HepG2 (cell line): ENCODE data around the gene RAPSN. TPM values are rescaled to one million over a fixed set of nuclear protein-coding genes. Genes with fewer than 3 reads are reported as not detected.
A peak's percentile ranks its signal among the peaks of the same experiment; 100 is the strongest.

Experiments
- ATAC-seq: fragments of 200-7000 bp; cut with Tn5 transposase; 3 replicates; pipeline ENCODE4 v1.9.1; 2020; ENCODE audit warnings: mild to moderate bottlenecking, moderate library complexity
- BruUV-seq: library from RNA; stranded (reverse); fragments of 400-500 nt; replicated peaks from 2 replicates; lab custom pipeline; 2021; lab: Mats Ljungman, UMichigan
- CTCF ChIA-PET: fragments of 300-600 bp; formaldehyde crosslinking; extraction: SDS; loops from one replicate; lab custom pipeline; 2021; ENCODE audit warnings: low total read pairs, inconsistent platforms, low intra/inter-chr PET ratio; lab: Yijun Ruan, JAX
- POLR2A ChIA-PET: fragments of 350-600 bp; sonication (Branson Sonifier 250); formaldehyde crosslinking; loops from one replicate; lab custom pipeline; 2020; ENCODE audit warnings: antibody characterized with exemption, inconsistent platforms; lab: Yijun Ruan, JAX
- DNase-seq: peaks from one replicate; pipeline ENCODE4 v3.0.0-alpha.2; 2015; ENCODE audit warnings: low spot score
- FAIRE-seq: peaks from 3 replicates; lab custom pipeline; 2011; peaks lifted over from hg19 to GRCh38; lab: Jason Lieb, UNC
- H2AFZ ChIP-seq: one replicate; pipeline ENCODE4 v1.6.1; 2011; ENCODE audit warnings: low read length, inconsistent platforms
- H3K27ac ChIP-seq: fragments of 300-600 bp; 3 replicates; pipeline ENCODE4 v1.8.0; 2011; ENCODE audit warnings: mixed run types, mild to moderate bottlenecking, mixed read lengths, low read length, inconsistent platforms; ENCODE audit not compliant: insufficient read depth; ENCODE audit errors: extremely low read length
- H3K27me3 ChIP-seq, 2 experiments: fragments of 200-600 bp in 1 of 2; 2 replicates in 1 of 2; 3 replicates in 1 of 2; pipeline versions ENCODE4 v1.6.0 to v1.8.0; 2011; ENCODE audit warnings: low read length in 2 of 2, mild to moderate bottlenecking in 2 of 2, moderate library complexity in 2 of 2, inconsistent platforms in 1 of 2; ENCODE audit not compliant: insufficient read depth in 2 of 2, control insufficient read depth in 1 of 2
- H3K36me3 ChIP-seq, 2 experiments: fragments of 200-600 bp in 1 of 2; replicated peaks in 1 of 2; 2 replicates in 1 of 2; 3 replicates in 1 of 2; pipeline versions ENCODE4 v1.5.1 to v1.8.0; 2011; ENCODE audit warnings: low read length in 2 of 2, inconsistent platforms in 1 of 2; ENCODE audit not compliant: insufficient read depth in 2 of 2, control insufficient read depth in 1 of 2
- H3K4me1 ChIP-seq: 2 replicates; pipeline ENCODE4 v1.5.1; 2012; ENCODE audit warnings: low read length, inconsistent platforms; ENCODE audit not compliant: insufficient read depth
- H3K4me2 ChIP-seq: 2 replicates; pipeline ENCODE4 v1.6.0; 2011; ENCODE audit warnings: low read depth, low read length, inconsistent platforms
- H3K4me3 ChIP-seq, 3 experiments: fragments of 200-600 bp in 1 of 3; sonication (generic), shearing (Covaris generic) in 1 of 3; replicated peaks in 1 of 3; 2 replicates each; pipeline ENCODE4 v1.5.1; 2011 to 2016; ENCODE audit warnings: low read length in 3 of 3, inconsistent platforms in 2 of 3, low read depth in 2 of 3, mild to moderate bottlenecking in 2 of 3, control low read depth in 1 of 3, mixed read lengths in 1 of 3; ENCODE audit not compliant: insufficient read depth in 1 of 3
- H3K79me2 ChIP-seq: one replicate; pipeline ENCODE4 v1.6.1; 2011; ENCODE audit warnings: low read length, inconsistent platforms; ENCODE audit not compliant: insufficient read depth
- H3K9ac ChIP-seq: 2 replicates; pipeline ENCODE4 v1.6.0; 2011; ENCODE audit warnings: mild to moderate bottlenecking, low read depth, low read length, inconsistent platforms; ENCODE audit not compliant: insufficient read depth
- H3K9me3 ChIP-seq: 2 replicates; pipeline ENCODE4 v1.5.1; 2012; ENCODE audit warnings: mild to moderate bottlenecking, low read length
- H4K20me1 ChIP-seq: 2 replicates; pipeline ENCODE4 v1.6.0; 2011; ENCODE audit warnings: inconsistent platforms, mild to moderate bottlenecking, low read length, moderate library complexity; ENCODE audit not compliant: insufficient read depth
- ARID2 ChIP-seq: sonication (generic); formaldehyde crosslinking; IDR thresholded peaks from 2 replicates; pipeline ENCODE4 v1.8.1; 2022; ENCODE audit warnings: mild to moderate bottlenecking, missing genetic modification reagents, borderline replicate concordance
- CAMTA2 ChIP-seq: sonication (generic); formaldehyde crosslinking; IDR thresholded peaks from 2 replicates; pipeline ENCODE4 v1.4.0; 2020; ENCODE audit warnings: mild to moderate bottlenecking, missing genetic modification reagents, borderline replicate concordance
- HNF4A ChIP-seq: sonication (generic); formaldehyde crosslinking; IDR thresholded peaks from 2 replicates; pipeline ENCODE4 v1.4.0; 2020; ENCODE audit warnings: missing genetic modification reagents
- MEIS1 ChIP-seq: sonication (generic); formaldehyde crosslinking; IDR thresholded peaks from 2 replicates; pipeline ENCODE4 v1.9.0; 2021; ENCODE audit warnings: mild to moderate bottlenecking, missing genetic modification reagents, moderate library complexity, borderline replicate concordance
- PAF1 ChIP-seq: IDR thresholded peaks from 2 replicates; pipeline ENCODE4 v1.6.1; 2016; ENCODE audit warnings: missing genetic modification reagents, missing compliant biosample characterization
- REL ChIP-seq: sonication (generic); formaldehyde crosslinking; conservative IDR thresholded peaks from 2 replicates; pipeline ENCODE4 v1.8.0; 2022; ENCODE audit warnings: mild to moderate bottlenecking, missing genetic modification reagents, moderate library complexity
- ZC3H4 ChIP-seq: sonication (generic); formaldehyde crosslinking; IDR thresholded peaks from 2 replicates; pipeline ENCODE4 v1.4.0; 2020; ENCODE audit warnings: missing genetic modification reagents, borderline replicate concordance
- ZFP1 ChIP-seq: IDR thresholded peaks from 2 replicates; pipeline ENCODE4 v1.6.1; 2016
- ZKSCAN5 ChIP-seq: sonication (generic); formaldehyde crosslinking; IDR thresholded peaks from 2 replicates; pipeline ENCODE4 v1.5.1; 2020; ENCODE audit warnings: mild to moderate bottlenecking, missing genetic modification reagents
- ZNF205 ChIP-seq: IDR thresholded peaks from 2 replicates; pipeline ENCODE4 v1.6.1; 2018; ENCODE audit warnings: missing biosample characterization, missing genetic modification reagents
- ZNF431 ChIP-seq: sonication (generic); formaldehyde crosslinking; IDR thresholded peaks from 2 replicates; pipeline ENCODE4 v1.9.0; 2022; ENCODE audit warnings: missing genetic modification reagents, low read depth, mild to moderate bottlenecking, borderline replicate concordance
- ZNF432 ChIP-seq: sonication (generic); formaldehyde crosslinking; IDR thresholded peaks from 2 replicates; pipeline ENCODE4 v1.5.0; 2020; ENCODE audit warnings: missing genetic modification reagents, mild to moderate bottlenecking, borderline replicate concordance
- ZNF550 ChIP-seq: sonication (generic); formaldehyde crosslinking; IDR thresholded peaks from 2 replicates; pipeline ENCODE4 v1.4.0; 2020; ENCODE audit warnings: mild to moderate bottlenecking, missing genetic modification reagents, borderline replicate concordance
- ZNF558 ChIP-seq: sonication (generic); formaldehyde crosslinking; IDR thresholded peaks from 2 replicates; pipeline ENCODE4 v1.9.0; 2022; ENCODE audit warnings: mild to moderate bottlenecking, missing genetic modification reagents, borderline replicate concordance
- ZNF746 ChIP-seq: sonication (generic); formaldehyde crosslinking; IDR thresholded peaks from 2 replicates; pipeline ENCODE4 v1.8.0; 2022; ENCODE audit warnings: mild to moderate bottlenecking, missing genetic modification reagents
- ZNF761 ChIP-seq: sonication (generic); formaldehyde crosslinking; conservative IDR thresholded peaks from 2 replicates; pipeline ENCODE4 v1.4.0; 2020; ENCODE audit warnings: mild to moderate bottlenecking, missing genetic modification reagents
- WGBS: methylation state at CpG from one replicate; pipeline ENCODE4 v1.1.6; 2017; ENCODE audit warnings: low lambda C conversion rate; 5-methylcytosine and 5-hydroxymethylcytosine counted together
- in situ Hi-C: cut with HindIII; loops from 2 replicates; pipeline ENCODE4 v1.10.0; 2017; ENCODE audit warnings: low pct_unique_long_range_greater_than_20kb; ENCODE audit not compliant: extremely low pct_ligation_motif_present
- intact Hi-C: fragments of 100-400 bp; cut with micrococcal nuclease; formaldehyde crosslinking; loops from one replicate; pipeline ENCODE4 v1.10.0; 2022; ENCODE audit not compliant: unreplicated experiment
- polyA plus RNA-seq, 8 experiments: library from polyadenylated mRNA; depleted of rRNA in 3 of 8; stranded (reverse) in 7 of 8; unstranded in 1 of 8; fragments of >200 nt; fragmentation: Illumina TruSeq in 4 of 8; extraction: Trizol in 4 of 8; gene quantifications; 2 replicates each; pipeline versions ENCODE4 v1.2.1 to v1.2.3, GENCODE V29; 2011 to 2016; ENCODE audit warnings: low read depth in 4 of 8, missing spikeins in 1 of 8, mixed read lengths in 1 of 8; ENCODE audit not compliant: insufficient read depth in 1 of 8
- total RNA-seq, 5 experiments: library from RNA; depleted of rRNA; stranded (reverse); fragments of >200 nt; fragmentation: Illumina TruSeq; extraction: Trizol; gene quantifications; 2 replicates each; pipeline ENCODE4 v1.2.3, GENCODE V29; 2016; ENCODE audit warnings: low read depth in 1 of 5
- TF ChIP-seq, protein P1 (sequence below): sonication (generic); formaldehyde crosslinking; IDR thresholded peaks from 2 replicates; pipeline ENCODE4 v1.5.0; 2020; ENCODE audit warnings: mild to moderate bottlenecking, missing genetic modification reagents, moderate library complexity
- TF ChIP-seq, protein P2 (sequence below): sonication (generic); formaldehyde crosslinking; IDR thresholded peaks from 2 replicates; pipeline ENCODE4 v1.9.0; 2022; ENCODE audit warnings: low read depth, missing genetic modification reagents
- TF ChIP-seq, protein P3 (sequence below): sonication (generic); formaldehyde crosslinking; IDR thresholded peaks from 2 replicates; pipeline ENCODE4 v1.5.1; 2020; ENCODE audit warnings: mild to moderate bottlenecking, missing genetic modification reagents, moderate library complexity

The RAPSN gene
- total and polyA plus RNA-seq, 2 of the 13 experiments (the other 11 are each of a cell fraction or from before 2014, with no cell fraction given) = 0.15 to 1.2 TPM

DNA sequence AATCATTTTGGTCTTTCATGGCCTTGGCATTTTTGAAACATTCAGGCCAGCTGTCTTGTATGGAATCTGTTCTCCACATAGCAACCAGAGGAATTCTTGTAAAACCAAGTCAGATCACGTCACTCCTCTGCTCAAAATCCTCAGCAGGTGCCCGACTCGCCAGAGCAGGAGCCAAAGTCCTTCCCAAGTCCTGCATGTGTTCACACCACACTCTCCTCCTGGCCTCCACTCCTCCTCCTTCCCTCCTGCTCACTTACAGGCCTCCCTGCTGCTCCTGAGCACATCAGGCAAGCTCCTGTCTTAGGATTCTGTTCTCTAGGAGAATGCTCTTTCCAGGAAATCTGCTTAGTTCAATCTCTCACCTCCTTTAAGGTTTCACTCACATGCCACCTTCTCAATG lies 15.8 kb downstream of the RAPSN start:
- FAIRE-seq (no peak), ATAC-seq (no peak), DNase-seq (peak; percentile 27)
- 10% methylated on average over 3 of the region's 3 CpGs for WGBS
- Histone ChIP-seq H3K27ac (peak overlapping the region; percentile 36), H2AFZ (no peak overlapping the region), H3K4me1 (peaks cover 75% of the 10 kb centered on the region), H3K79me2 (no peaks in the 10 kb centered on the region), H3K4me3 (no peak overlapping the region), H3K27me3 (no peaks in the 10 kb centered on the region; a peak in 1 of 5 replicates), H3K9ac (0 out of 2 replicates have a peak overlapping the region, but pooled peaks have one; percentile 29), H3K4me2 (peak overlapping the region; percentile 45), H3K36me3 (no peaks in the 10 kb centered on the region), H4K20me1 (no peaks in the 10 kb centered on the region), H3K9me3 (no peaks in the 10 kb centered on the region)
- POLR2A ChIA-PET = no interaction called here
- no TSS peak for BruUV-seq
- in situ Hi-C loops = no loop called here
- CTCF ChIA-PET = no interaction called here
- intact Hi-C loops = no loop called here
- TF ChIP-seq ZFP1 (CRISPR knock-in tag) = no peak
- TF ChIP-seq MEIS1 (CRISPR knock-in tag) = no peak
- TF ChIP-seq CAMTA2 (CRISPR knock-in tag) = no peak
- TF ChIP-seq ZNF761 (CRISPR knock-in tag) = no peak
- no peak for TF ChIP-seq PAF1 (CRISPR knock-in tag)
- TF ChIP-seq, protein P1, sequence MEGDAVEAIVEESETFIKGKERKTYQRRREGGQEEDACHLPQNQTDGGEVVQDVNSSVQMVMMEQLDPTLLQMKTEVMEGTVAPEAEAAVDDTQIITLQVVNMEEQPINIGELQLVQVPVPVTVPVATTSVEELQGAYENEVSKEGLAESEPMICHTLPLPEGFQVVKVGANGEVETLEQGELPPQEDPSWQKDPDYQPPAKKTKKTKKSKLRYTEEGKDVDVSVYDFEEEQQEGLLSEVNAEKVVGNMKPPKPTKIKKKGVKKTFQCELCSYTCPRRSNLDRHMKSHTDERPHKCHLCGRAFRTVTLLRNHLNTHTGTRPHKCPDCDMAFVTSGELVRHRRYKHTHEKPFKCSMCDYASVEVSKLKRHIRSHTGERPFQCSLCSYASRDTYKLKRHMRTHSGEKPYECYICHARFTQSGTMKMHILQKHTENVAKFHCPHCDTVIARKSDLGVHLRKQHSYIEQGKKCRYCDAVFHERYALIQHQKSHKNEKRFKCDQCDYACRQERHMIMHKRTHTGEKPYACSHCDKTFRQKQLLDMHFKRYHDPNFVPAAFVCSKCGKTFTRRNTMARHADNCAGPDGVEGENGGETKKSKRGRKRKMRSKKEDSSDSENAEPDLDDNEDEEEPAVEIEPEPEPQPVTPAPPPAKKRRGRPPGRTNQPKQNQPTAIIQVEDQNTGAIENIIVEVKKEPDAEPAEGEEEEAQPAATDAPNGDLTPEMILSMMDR (CRISPR knock-in tag) = no peak
- TF ChIP-seq, protein P2, sequence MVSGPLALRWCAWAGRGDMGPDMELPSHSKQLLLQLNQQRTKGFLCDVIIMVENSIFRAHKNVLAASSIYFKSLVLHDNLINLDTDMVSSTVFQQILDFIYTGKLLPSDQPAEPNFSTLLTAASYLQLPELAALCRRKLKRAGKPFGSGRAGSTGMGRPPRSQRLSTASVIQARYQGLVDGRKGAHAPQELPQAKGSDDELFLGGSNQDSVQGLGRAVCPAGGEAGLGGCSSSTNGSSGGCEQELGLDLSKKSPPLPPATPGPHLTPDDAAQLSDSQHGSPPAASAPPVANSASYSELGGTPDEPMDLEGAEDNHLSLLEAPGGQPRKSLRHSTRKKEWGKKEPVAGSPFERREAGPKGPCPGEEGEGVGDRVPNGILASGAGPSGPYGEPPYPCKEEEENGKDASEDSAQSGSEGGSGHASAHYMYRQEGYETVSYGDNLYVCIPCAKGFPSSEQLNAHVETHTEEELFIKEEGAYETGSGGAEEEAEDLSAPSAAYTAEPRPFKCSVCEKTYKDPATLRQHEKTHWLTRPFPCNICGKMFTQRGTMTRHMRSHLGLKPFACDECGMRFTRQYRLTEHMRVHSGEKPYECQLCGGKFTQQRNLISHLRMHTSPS (CRISPR knock-in tag) = no peak
- TF ChIP-seq ZNF431 = no peak
- TF ChIP-seq ZC3H4 = no peak
- no peak for TF ChIP-seq REL
- TF ChIP-seq ZNF432 = no peak
- no peak for TF ChIP-seq ZNF550 (CRISPR knock-in tag)
- TF ChIP-seq ZNF205 (CRISPR knock-in tag) = no peak
- no peak for TF ChIP-seq ARID2 (CRISPR knock-in tag)
- TF ChIP-seq, protein P3, sequence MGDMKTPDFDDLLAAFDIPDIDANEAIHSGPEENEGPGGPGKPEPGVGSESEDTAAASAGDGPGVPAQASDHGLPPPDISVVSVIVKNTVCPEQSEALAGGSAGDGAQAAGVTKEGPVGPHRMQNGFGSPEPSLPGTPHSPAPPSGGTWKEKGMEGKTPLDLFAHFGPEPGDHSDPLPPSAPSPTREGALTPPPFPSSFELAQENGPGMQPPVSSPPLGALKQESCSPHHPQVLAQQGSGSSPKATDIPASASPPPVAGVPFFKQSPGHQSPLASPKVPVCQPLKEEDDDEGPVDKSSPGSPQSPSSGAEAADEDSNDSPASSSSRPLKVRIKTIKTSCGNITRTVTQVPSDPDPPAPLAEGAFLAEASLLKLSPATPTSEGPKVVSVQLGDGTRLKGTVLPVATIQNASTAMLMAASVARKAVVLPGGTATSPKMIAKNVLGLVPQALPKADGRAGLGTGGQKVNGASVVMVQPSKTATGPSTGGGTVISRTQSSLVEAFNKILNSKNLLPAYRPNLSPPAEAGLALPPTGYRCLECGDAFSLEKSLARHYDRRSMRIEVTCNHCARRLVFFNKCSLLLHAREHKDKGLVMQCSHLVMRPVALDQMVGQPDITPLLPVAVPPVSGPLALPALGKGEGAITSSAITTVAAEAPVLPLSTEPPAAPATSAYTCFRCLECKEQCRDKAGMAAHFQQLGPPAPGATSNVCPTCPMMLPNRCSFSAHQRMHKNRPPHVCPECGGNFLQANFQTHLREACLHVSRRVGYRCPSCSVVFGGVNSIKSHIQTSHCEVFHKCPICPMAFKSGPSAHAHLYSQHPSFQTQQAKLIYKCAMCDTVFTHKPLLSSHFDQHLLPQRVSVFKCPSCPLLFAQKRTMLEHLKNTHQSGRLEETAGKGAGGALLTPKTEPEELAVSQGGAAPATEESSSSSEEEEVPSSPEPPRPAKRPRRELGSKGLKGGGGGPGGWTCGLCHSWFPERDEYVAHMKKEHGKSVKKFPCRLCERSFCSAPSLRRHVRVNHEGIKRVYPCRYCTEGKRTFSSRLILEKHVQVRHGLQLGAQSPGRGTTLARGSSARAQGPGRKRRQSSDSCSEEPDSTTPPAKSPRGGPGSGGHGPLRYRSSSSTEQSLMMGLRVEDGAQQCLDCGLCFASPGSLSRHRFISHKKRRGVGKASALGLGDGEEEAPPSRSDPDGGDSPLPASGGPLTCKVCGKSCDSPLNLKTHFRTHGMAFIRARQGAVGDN (CRISPR knock-in tag) = peak; percentile 35; the same call in 1 of the 2 replicates
- peak; percentile 33; the same call in 1 of the 2 replicates for TF ChIP-seq HNF4A (CRISPR knock-in tag)
- no peak for TF ChIP-seq ZNF746 (CRISPR knock-in tag)
- TF ChIP-seq ZNF558 (CRISPR knock-in tag) = no peak
- 0 out of 2 replicates have a peak, but pooled peaks have one; percentile 46 for TF ChIP-seq ZKSCAN5 (CRISPR knock-in tag)
